Esophagus squamous epithelium (tissue), 5 donors: ENCODE results near the gene JPH4. TPM values are rescaled to one million over a fixed set of nuclear protein-coding genes. Genes with fewer than 3 reads are reported as not detected.

Experiments
- DNase-seq: peaks from one replicate; lab custom pipeline; 2025; lab: John Stamatoyannopoulos, UW
- H3K27ac ChIP-seq, 4 donors: fragments of 200-600 bp; sonication (generic); one replicate each; pipeline ENCODE4 v1.5.1; 2016 to 2019; ENCODE audit warnings: mild to moderate bottlenecking in 1 of 4
- H3K27me3 ChIP-seq, 4 donors: fragments of 200-600 bp; sonication (generic); 1 replicate in 3 of 4; 2 replicates in 1 of 4; pipeline versions ENCODE4 v1.5.1 to v1.6.0; 2017 to 2021; ENCODE audit warnings: antibody characterized with exemption in 1 of 4
- H3K36me3 ChIP-seq, 3 donors: fragments of 200-600 bp; sonication (generic); one replicate each; pipeline ENCODE4 v1.5.1; 2016 to 2019
- H3K4me1 ChIP-seq, 3 donors: fragments of 200-600 bp; sonication (generic); one replicate each; pipeline ENCODE4 v1.5.1; 2017 to 2019
- H3K4me3 ChIP-seq, 4 donors: fragments of 200-600 bp; sonication (generic); 1 replicate in 3 of 4; 2 replicates in 1 of 4; pipeline ENCODE4 v1.5.1; 2016 to 2019; ENCODE audit warnings: mild to moderate bottlenecking in 2 of 4, moderate library complexity in 1 of 4
- H3K9me3 ChIP-seq, 3 donors: fragments of 200-600 bp; sonication (generic); one replicate each; pipeline ENCODE4 v1.5.1; 2016 to 2019
- POLR2A ChIP-seq, 4 donors: fragments of 450-650 bp; IDR thresholded peaks; one replicate each; pipeline ENCODE4 v1.6.1; 2017; ENCODE audit warnings: antibody characterized with exemption in 4 of 4, mild to moderate bottlenecking in 4 of 4, moderate library complexity in 3 of 4
- WGBS, 2 donors: methylation state at CpG; one replicate each; pipeline ENCODE4 v1.1.5; 2018; 5-methylcytosine and 5-hydroxymethylcytosine counted together
- intact Hi-C: fragments of 100-400 bp; cut with DNase I; formaldehyde crosslinking; loops from one replicate; pipeline ENCODE4 v1.15.0; 2022
- total RNA-seq, 4 donors: library from RNA; depleted of rRNA; stranded (reverse); fragments of >200 nt; gene quantifications; one replicate each; pipeline ENCODE4 v1.1.0, GENCODE V29; 2016
- TF ChIP-seq, protein P1 (sequence below), 6 experiments: fragments of 450-650 bp in 4 of 6; fragments of 200-600 bp in 2 of 6; sonication (generic) in 2 of 6; IDR thresholded peaks; one replicate each; pipeline ENCODE4 v1.5.1; 2016 to 2019; ENCODE audit warnings: antibody characterized with exemption in 6 of 6, mild to moderate bottlenecking in 4 of 6, moderate library complexity in 4 of 6
- donor health status: DM: yes; HTN: yes; CAD: no.

JPH4 gene
- total RNA-seq, 4 donors from 2014 or later = 0.21 to 2.7 TPM; not detected in 2

- no peaks in the 10 kb centered on the region for H3K27me3 ChIP-seq
- TF ChIP-seq, protein P1, sequence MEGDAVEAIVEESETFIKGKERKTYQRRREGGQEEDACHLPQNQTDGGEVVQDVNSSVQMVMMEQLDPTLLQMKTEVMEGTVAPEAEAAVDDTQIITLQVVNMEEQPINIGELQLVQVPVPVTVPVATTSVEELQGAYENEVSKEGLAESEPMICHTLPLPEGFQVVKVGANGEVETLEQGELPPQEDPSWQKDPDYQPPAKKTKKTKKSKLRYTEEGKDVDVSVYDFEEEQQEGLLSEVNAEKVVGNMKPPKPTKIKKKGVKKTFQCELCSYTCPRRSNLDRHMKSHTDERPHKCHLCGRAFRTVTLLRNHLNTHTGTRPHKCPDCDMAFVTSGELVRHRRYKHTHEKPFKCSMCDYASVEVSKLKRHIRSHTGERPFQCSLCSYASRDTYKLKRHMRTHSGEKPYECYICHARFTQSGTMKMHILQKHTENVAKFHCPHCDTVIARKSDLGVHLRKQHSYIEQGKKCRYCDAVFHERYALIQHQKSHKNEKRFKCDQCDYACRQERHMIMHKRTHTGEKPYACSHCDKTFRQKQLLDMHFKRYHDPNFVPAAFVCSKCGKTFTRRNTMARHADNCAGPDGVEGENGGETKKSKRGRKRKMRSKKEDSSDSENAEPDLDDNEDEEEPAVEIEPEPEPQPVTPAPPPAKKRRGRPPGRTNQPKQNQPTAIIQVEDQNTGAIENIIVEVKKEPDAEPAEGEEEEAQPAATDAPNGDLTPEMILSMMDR (IDR thresholded peaks at IDR 0.05) = peak; percentile 67 to 86 (median 72)
- TF ChIP-seq POLR2A (IDR thresholded peaks at IDR 0.05) = no peak
- no peak overlapping the region for H3K4me3 ChIP-seq
- no peaks in the 10 kb centered on the region for H3K9me3 ChIP-seq
- intact Hi-C loops = no loop called here
- peaks cover 11 to 63% (median 16%) of the 10 kb centered on the region in 3 donors for H3K36me3 ChIP-seq
- WGBS, 2 donors = 74 to 78% methylated on average over 17 to 20 of the region's 21 CpGs
- H3K4me1 ChIP-seq = peaks cover 13 to 31% (median 20%) of the 10 kb centered on the region in 3 donors
- DNase-seq = no peak
- H3K27ac ChIP-seq = no peak overlapping the region
These were observed 19.3 kb downstream of the JPH4 start for GRCh38 chr14:23559010-23559925.

DNA sequence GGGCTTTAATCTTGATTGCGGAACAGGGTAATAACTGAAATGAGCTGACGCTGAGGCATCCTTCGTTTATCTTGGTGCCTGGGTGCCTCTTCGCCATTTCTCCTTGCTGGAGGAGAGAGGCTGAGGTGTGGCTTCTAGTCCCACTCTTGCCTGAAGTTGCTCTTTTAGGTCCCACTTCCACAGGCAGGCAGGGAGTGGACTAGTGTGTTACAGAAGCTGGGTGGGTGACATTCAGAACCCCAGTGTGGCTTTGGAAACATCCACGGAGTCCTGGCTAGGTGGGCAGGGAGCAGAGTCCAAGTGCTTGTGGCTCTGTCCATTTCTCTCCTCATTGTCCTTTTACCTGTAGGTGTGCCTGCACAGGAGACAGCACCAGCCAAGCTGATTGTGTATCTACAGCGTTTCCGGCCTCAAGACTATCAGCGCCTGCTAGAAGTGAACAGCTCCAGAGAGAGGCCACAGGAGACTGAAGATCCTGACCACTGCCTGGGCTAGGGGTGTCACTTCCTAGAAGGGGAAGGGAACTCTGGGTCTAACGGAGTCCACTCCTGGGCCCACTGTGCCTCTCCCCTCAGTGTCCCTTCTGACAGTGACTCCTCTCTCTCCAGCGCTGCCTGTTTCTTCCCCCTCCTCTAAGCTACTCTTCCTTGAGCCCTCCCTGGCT lies 20.1 kb downstream of the JPH4 start:
- WGBS, 2 donors = 71 to 83% methylated on average over 6 to 10 of the region's 10 CpGs
- peaks cover 13 to 31% (median 20%) of the 10 kb centered on the region in 3 donors for H3K4me1 ChIP-seq
- no peak overlapping the region for H3K4me3 ChIP-seq
- DNase-seq = no peak
- H3K36me3 ChIP-seq = peaks cover 11 to 55% (median 13%) of the 10 kb centered on the region in 3 donors
- H3K27me3 ChIP-seq = no peaks in the 10 kb centered on the region
- intact Hi-C loops = no loop called here
- H3K9me3 ChIP-seq = no peaks in the 10 kb centered on the region
- no peak overlapping the region for H3K27ac ChIP-seq
- TF ChIP-seq, protein P1 (IDR thresholded peaks at IDR 0.05) = no peak
- TF ChIP-seq POLR2A (IDR thresholded peaks at IDR 0.05) = no peak

DNA sequence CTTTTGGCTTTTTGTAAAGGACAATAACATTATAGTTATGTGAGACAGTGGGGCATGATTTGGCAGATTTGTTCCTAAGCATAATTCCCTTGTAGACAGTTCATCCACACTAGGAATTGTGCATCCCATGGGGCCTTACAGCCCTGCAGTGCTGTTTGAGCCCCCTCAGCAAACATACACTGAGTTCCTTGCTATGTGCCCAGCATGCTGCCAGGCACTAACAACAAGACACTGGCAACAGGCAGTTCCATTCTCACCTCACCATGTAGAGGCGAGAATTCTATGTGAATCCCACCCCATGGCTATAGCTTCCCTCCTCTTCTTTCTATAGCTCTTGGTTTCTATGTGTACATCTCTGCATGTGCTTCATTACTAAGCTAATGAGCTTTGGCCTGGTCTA lies 20.6 kb downstream of the JPH4 start:
- no peak overlapping the region for H3K27ac ChIP-seq
- H3K9me3 ChIP-seq = no peaks in the 10 kb centered on the region
- 83 to 100% methylated on average over 1 of the region's 1 CpG for WGBS, 2 donors
- intact Hi-C loops = no loop called here
- H3K27me3 ChIP-seq = no peaks in the 10 kb centered on the region
- no peak overlapping the region for H3K4me3 ChIP-seq
- TF ChIP-seq POLR2A (IDR thresholded peaks at IDR 0.05) = no peak
- TF ChIP-seq, protein P1 (IDR thresholded peaks at IDR 0.05) = no peak
- peaks cover 13 to 31% (median 20%) of the 10 kb centered on the region in 3 donors for H3K4me1 ChIP-seq
- DNase-seq = no peak
- H3K36me3 ChIP-seq = peaks cover 9 to 50% (median 11%) of the 10 kb centered on the region in 3 donors

GRCh38 chr14:23557521-23557920 lies 21.1 kb downstream of the JPH4 start:
- H3K27me3 ChIP-seq = no peaks in the 10 kb centered on the region
- no peak for DNase-seq
- H3K27ac ChIP-seq = peak overlapping the region in 1 of 4 donors; percentile 98
- intact Hi-C loops = no loop called here
- TF ChIP-seq, protein P1 (IDR thresholded peaks at IDR 0.05) = no peak
- no peak for TF ChIP-seq POLR2A (IDR thresholded peaks at IDR 0.05)
- H3K36me3 ChIP-seq = peaks cover 9 to 47% (median 11%) of the 10 kb centered on the region in 3 donors
- peaks cover 13 to 31% (median 20%) of the 10 kb centered on the region in 3 donors for H3K4me1 ChIP-seq
- 18 to 37% methylated on average over 2 of the region's 2 CpGs for WGBS, 2 donors
- H3K9me3 ChIP-seq = no peaks in the 10 kb centered on the region
- peak overlapping the region in 1 of 4 donors; percentile 94 for H3K4me3 ChIP-seq
